ENCODE measurements around the gene MAP4K5.
"Not testable (repeated sequence)": the region's sequence is repeated elsewhere in the genome, so short reads cannot be mapped to it uniquely, and the experiment has no call there.

The MAP4K5 gene

DNA sequence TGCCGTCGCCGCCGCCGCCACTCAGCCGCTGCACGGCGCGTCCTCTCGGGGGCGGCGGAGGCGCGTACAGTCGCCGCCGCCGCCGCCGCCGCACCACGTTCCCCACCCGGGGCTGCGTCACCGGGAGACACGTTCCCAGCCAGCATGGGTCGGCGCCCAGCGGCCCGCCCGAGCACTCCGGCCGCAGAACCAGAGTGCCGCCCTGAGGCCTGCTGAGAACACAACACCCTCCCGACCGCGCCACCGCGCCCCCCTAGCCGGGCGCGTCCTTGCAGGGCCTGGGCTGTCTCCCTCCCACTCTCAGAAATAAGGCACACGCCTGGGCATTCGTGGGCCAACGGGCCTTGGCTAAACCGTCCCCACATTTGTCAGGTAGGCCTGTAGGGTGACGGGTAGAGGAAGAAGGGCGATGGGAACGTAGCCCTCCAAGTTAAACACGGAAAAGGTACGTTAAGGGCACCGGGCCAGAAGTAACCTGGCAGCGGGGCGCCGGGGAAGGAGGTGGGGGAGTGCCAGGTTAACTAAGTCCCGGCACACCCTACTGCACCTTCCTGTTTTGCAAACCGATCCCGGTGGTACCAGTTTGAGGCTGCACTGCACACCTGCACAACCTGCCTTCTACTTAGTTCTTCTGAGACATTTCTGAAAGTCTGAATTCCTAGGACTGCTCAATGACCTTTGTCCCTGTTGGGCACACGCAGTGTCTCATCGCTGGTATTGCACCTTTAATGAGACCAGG lies at the start of gene MAP4K5:
Gene MAP4K5, minus strand, starts transcription at position 68 of the 739 bp plus-strand sequence. CDS start 520 bp downstream, outside the sequence.
- Histone ChIP-seq H3K27me3 (ENCODE audit: insufficient read depth, low read length) (no peaks in the 10 kb centered on the region), H3K4me1 (ENCODE audit: insufficient read depth, low read length) (peaks cover 24% of the 10 kb centered on the region), H3K9me3 (ENCODE audit: low read length) (peaks cover 5% of the 10 kb centered on the region), H2AFZ (ENCODE audit: low read depth, low read length) (peak within 1 kb of the TSS; percentile 83), H3K4me3 (ENCODE audit: low read length) (peak within 1 kb of the TSS; percentile 98), H3K36me3 (ENCODE audit: insufficient read depth, low read length) (peaks cover 6% of the 10 kb centered on the region)

DNA sequence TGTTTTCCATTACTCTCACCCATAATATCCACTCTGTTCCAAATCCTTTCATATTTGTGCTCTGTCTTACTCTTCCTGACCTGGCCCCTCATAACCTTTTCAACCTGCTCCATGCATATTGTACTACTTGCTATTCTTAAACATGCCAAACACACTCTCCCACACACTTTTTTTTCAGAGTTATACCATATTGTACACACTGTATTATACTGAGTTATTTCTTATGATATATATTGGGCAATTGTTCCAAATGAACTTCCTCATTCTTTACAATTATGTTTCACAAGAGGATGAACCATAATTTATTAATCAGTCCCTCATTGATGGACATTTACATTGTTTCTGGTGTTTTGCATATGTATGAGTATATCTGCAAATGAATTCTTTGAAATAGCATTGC lies 46.1 kb upstream of the MAP4K5 start:
- Histone ChIP-seq H3K36me3 (ENCODE audit: insufficient read depth, low read length) (no peaks in the 10 kb centered on the region), H3K9me3 (ENCODE audit: low read length) (no peaks in the 10 kb centered on the region), H3K27me3 (ENCODE audit: insufficient read depth, low read length) (no peaks in the 10 kb centered on the region), H3K4me1 (ENCODE audit: insufficient read depth, low read length) (no peaks in the 10 kb centered on the region), H3K4me3 (ENCODE audit: low read length) (no peak overlapping the region), H2AFZ (ENCODE audit: low read depth, low read length) (no peak overlapping the region)

DNA sequence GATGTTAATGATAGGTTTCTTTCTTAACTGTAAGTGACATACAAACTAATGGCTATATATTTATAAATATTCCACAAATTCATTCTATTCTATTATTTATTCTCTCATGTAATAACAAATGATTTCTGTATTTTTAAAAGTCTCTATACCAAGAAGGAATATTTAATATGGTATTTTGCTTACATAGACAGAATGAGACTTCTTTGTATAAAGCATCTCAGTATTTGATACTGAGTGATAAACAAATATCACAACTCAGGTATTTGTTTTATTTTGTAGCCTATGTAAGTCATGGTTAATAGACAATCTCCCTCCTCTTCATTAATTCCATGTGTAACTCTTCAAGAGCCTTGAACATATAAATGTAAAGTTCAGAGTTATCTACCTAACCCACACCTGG lies 45.6 kb upstream of the MAP4K5 start:
- Histone ChIP-seq H2AFZ (ENCODE audit: low read depth, low read length) (no peak overlapping the region), H3K27me3 (ENCODE audit: insufficient read depth, low read length) (no peaks in the 10 kb centered on the region), H3K9me3 (ENCODE audit: low read length) (no peaks in the 10 kb centered on the region), H3K4me1 (ENCODE audit: insufficient read depth, low read length) (no peaks in the 10 kb centered on the region), H3K36me3 (ENCODE audit: insufficient read depth, low read length) (no peaks in the 10 kb centered on the region), H3K4me3 (ENCODE audit: low read length) (no peak overlapping the region)

DNA sequence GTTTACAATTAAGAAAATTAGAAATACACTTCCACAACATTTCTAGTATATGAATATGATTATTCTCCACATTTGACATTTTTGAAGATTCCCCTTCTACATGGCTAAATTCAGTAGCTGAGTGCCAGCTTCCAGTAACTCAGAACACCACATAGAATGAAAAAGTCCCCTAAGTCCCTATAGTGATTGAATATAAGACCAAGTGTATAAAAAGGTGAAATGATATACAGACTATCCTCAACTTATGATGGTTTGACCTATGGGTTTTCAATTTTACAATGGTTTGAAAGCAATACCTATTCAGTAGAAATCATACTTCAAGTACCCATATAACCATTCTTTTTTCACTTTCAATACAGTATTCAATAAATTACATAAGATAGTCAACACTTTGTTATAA lies 43.4 kb upstream of the MAP4K5 start:
- H3K4me3 ChIP-seq (ENCODE audit: low read length), result no peak overlapping the region
- peaks cover 11% of the 10 kb centered on the region for H3K9me3 ChIP-seq (ENCODE audit: low read length)
- H3K27me3 ChIP-seq (ENCODE audit: insufficient read depth, low read length), result no peaks in the 10 kb centered on the region
- H3K36me3 ChIP-seq (ENCODE audit: insufficient read depth, low read length), result peaks cover 3% of the 10 kb centered on the region
- H2AFZ ChIP-seq (ENCODE audit: low read depth, low read length), result no peak overlapping the region
- no peaks in the 10 kb centered on the region for H3K4me1 ChIP-seq (ENCODE audit: insufficient read depth, low read length)

- peaks cover 3% of the 10 kb centered on the region for H3K36me3 ChIP-seq (ENCODE audit: insufficient read depth, low read length)
- H3K9me3 ChIP-seq (ENCODE audit: low read length), result peaks cover 17% of the 10 kb centered on the region
- H3K4me3 ChIP-seq (ENCODE audit: low read length), result no peak overlapping the region
- no peaks in the 10 kb centered on the region for H3K27me3 ChIP-seq (ENCODE audit: insufficient read depth, low read length)
- H3K4me1 ChIP-seq (ENCODE audit: insufficient read depth, low read length), result no peaks in the 10 kb centered on the region
- no peak overlapping the region for H2AFZ ChIP-seq (ENCODE audit: low read depth, low read length)
These were observed 41.5 kb upstream of the MAP4K5 start for GRCh38 chr14:50573862-50574261.

- H3K9me3 ChIP-seq (ENCODE audit: low read length), result peaks cover 20% of the 10 kb centered on the region
- no peaks in the 10 kb centered on the region for H3K4me1 ChIP-seq (ENCODE audit: insufficient read depth, low read length)
- H3K27me3 ChIP-seq (ENCODE audit: insufficient read depth, low read length), result no peaks in the 10 kb centered on the region
- peaks cover 7% of the 10 kb centered on the region for H3K36me3 ChIP-seq (ENCODE audit: insufficient read depth, low read length)
- H2AFZ ChIP-seq (ENCODE audit: low read depth, low read length), result no peak overlapping the region
- H3K4me3 ChIP-seq (ENCODE audit: low read length), result no peak overlapping the region
These were observed 37.4 kb upstream of the MAP4K5 start for GRCh38 chr14:50569714-50570274.

GRCh38 chr14:50562841-50563240 lies 30.5 kb upstream of the MAP4K5 start:
- no peak overlapping the region for H2AFZ ChIP-seq (ENCODE audit: low read depth, low read length)
- no peaks in the 10 kb centered on the region for H3K9me3 ChIP-seq (ENCODE audit: low read length)
- H3K4me1 ChIP-seq (ENCODE audit: insufficient read depth, low read length), result peaks cover 19% of the 10 kb centered on the region
- H3K36me3 ChIP-seq (ENCODE audit: insufficient read depth, low read length), result peaks cover 4% of the 10 kb centered on the region
- no peaks in the 10 kb centered on the region for H3K27me3 ChIP-seq (ENCODE audit: insufficient read depth, low read length)
- H3K4me3 ChIP-seq (ENCODE audit: low read length), result no peak overlapping the region

GRCh38 chr14:50560931-50561285 lies 28.5 kb upstream of the MAP4K5 start:
- H3K27me3 ChIP-seq (ENCODE audit: insufficient read depth, low read length), result no peaks in the 10 kb centered on the region
- no peaks in the 10 kb centered on the region for H3K9me3 ChIP-seq (ENCODE audit: low read length)
- peak overlapping the region; percentile 83 for H3K4me3 ChIP-seq (ENCODE audit: low read length)
- H3K4me1 ChIP-seq (ENCODE audit: insufficient read depth, low read length), result peaks cover 19% of the 10 kb centered on the region
- H3K36me3 ChIP-seq (ENCODE audit: insufficient read depth, low read length), result no peaks in the 10 kb centered on the region
- H2AFZ ChIP-seq (ENCODE audit: low read depth, low read length), result peak overlapping the region; percentile 12

DNA sequence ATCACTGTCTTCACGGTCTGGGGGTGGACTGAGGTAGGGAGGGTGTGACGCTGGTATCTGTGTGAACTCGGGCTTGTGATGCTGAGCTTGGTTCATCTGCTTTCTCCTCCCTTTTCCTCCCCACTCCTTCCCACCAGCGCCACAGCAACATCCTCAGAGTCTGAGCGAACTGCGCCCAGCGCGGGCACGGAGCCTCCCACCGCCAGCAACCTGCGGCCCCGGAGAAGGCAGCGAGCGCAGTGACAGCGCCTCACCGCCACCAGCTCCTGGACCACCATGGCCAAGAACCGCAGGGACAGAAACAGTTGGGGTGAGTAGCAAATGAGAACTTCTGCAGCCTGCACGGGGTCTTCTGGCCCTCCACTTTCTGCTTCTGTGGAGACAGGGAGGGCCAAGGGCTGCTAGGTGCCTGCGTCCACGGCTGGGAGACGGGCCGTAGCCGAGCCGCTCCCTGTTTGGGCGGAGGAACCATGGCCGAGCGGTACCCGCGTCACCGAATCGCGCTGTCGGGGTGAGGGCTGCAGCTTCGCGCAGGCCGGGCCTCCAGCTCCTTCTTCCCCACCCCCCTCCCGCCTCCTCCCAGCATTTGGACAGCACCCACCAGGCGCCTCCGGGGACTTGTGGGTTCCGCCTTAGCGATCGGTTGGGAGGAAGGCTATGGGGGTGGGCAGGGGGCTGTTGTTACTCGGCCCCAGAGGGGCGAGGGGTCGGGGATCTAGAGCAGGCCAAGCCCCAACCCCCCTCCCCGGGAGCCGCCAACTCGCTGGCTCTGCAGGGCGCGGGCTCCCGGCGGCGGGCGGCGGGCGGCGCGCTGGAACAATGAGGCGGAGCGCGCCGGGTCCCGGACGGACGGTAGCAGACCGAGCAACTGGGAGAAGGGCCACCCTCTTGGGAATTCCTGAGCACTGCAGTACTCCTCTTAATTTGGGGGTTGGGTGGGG lies 27.9 kb upstream of the MAP4K5 start, which contains the start of gene ATL1:
Gene ATL1, plus strand, starts transcription at position 156 of the 941 bp plus-strand sequence. Its CDS starts 121 bp downstream, at position 277.
- no peaks in the 10 kb centered on the region for H3K9me3 ChIP-seq (ENCODE audit: low read length)
- H3K27me3 ChIP-seq (ENCODE audit: insufficient read depth, low read length), result no peaks in the 10 kb centered on the region
- peaks cover 19% of the 10 kb centered on the region for H3K4me1 ChIP-seq (ENCODE audit: insufficient read depth, low read length)
- H3K36me3 ChIP-seq (ENCODE audit: insufficient read depth, low read length), result no peaks in the 10 kb centered on the region
- peak within 1 kb of the TSS; percentile 12 for H2AFZ ChIP-seq (ENCODE audit: low read depth, low read length)
- peak within 1 kb of the TSS; percentile 83 for H3K4me3 ChIP-seq (ENCODE audit: low read length)

DNA sequence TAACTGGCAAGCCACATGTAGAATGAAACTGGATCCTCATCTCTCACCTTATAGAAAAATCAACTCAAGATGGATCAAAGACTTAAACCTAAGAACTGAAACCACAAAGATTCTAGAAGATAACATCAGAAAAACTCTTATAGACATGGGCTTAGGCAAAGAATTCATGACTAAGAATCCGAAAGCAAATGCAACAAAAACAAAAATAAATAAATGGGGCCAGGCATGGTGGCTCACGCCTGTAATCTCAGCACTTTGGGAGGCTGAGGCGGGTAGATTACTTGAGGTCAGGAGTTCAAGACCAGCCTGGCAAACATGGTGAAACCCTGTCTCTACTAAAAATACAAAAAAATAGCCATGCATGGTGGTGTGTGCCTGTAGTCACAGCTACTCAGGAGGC lies 20.4 kb upstream of the MAP4K5 start:
- not testable (repeated sequence) for H3K4me3 ChIP-seq (ENCODE audit: low read length); H3K27me3 ChIP-seq (ENCODE audit: insufficient read depth, low read length); H2AFZ ChIP-seq (ENCODE audit: low read depth, low read length); H3K4me1 ChIP-seq (ENCODE audit: insufficient read depth, low read length); H3K9me3 ChIP-seq (ENCODE audit: low read length); H3K36me3 ChIP-seq (ENCODE audit: insufficient read depth, low read length)

- Histone ChIP-seq H3K9me3 (ENCODE audit: low read length) (peaks cover 4% of the 10 kb centered on the region), H3K4me3 (ENCODE audit: low read length) (no peak overlapping the region), H3K4me1 (ENCODE audit: insufficient read depth, low read length) (no peaks in the 10 kb centered on the region), H2AFZ (ENCODE audit: low read depth, low read length) (no peak overlapping the region), H3K27me3 (ENCODE audit: insufficient read depth, low read length) (no peaks in the 10 kb centered on the region), H3K36me3 (ENCODE audit: insufficient read depth, low read length) (no peaks in the 10 kb centered on the region)
These were observed 19.5 kb upstream of the MAP4K5 start for GRCh38 chr14:50551877-50552276.

DNA sequence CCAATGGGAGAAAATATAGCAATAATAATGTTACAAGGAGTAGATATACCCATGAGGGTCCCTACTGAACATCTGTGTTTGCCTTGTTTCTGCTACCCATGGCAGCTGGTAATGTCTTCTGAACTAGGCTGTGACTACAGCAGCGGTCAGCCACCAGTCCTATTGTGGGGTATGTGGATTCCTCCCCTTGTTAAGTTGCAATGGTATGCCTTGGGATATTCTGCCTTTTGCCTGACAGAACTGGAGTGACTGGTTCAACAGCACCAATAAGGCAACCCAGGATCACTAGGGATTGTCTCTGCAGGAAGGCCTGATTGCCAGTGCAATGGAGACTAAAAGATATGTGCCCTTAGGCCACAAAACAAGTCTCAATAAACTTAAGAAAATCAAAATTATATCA lies 17.9 kb upstream of the MAP4K5 start:
- Histone ChIP-seq H3K4me1 (ENCODE audit: insufficient read depth, low read length) (no peaks in the 10 kb centered on the region), H3K27me3 (ENCODE audit: insufficient read depth, low read length) (no peaks in the 10 kb centered on the region), H3K9me3 (ENCODE audit: low read length) (peaks cover 4% of the 10 kb centered on the region), H3K36me3 (ENCODE audit: insufficient read depth, low read length) (no peaks in the 10 kb centered on the region), H2AFZ (ENCODE audit: low read depth, low read length) (no peak overlapping the region), H3K4me3 (ENCODE audit: low read length) (no peak overlapping the region)

DNA sequence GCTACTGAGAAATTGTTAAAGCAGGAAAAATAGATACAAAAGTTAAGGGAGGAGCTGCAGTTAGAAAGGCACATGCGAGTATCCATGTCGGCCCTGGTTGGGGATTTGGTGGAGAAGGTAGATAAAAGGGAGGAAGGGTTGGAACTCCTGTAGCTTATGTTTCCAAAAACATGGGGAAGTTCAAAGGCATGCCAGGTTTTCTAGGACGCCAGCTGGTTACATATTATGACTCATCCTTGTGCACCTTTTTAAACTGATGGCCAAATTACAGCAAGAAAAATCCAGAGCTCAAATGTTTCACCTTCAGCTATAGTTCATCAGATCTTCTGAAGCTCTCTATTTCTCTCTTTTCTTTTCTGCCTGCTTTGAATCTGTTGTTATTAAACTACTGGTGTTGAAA lies 13.2 kb upstream of the MAP4K5 start:
- H3K27me3 ChIP-seq (ENCODE audit: insufficient read depth, low read length), result no peaks in the 10 kb centered on the region
- H3K36me3 ChIP-seq (ENCODE audit: insufficient read depth, low read length), result no peaks in the 10 kb centered on the region
- H3K9me3 ChIP-seq (ENCODE audit: low read length), result peaks cover 4% of the 10 kb centered on the region
- H2AFZ ChIP-seq (ENCODE audit: low read depth, low read length), result no peak overlapping the region
- H3K4me3 ChIP-seq (ENCODE audit: low read length), result no peak overlapping the region
- no peaks in the 10 kb centered on the region for H3K4me1 ChIP-seq (ENCODE audit: insufficient read depth, low read length)

Measured in neuron (in vitro differentiated cells).